GM19328 (cell line): ENCODE measurements around the gene GIMAP5.

Experiments
- ATAC-seq: cut with Tn5 transposase; IDR thresholded peaks from one replicate; pipeline ENCODE4 v1.9.1; 2021; ENCODE audit warnings: mild to moderate bottlenecking, moderate library complexity; ENCODE audit not compliant: unreplicated experiment

The GIMAP5 gene

DNA sequence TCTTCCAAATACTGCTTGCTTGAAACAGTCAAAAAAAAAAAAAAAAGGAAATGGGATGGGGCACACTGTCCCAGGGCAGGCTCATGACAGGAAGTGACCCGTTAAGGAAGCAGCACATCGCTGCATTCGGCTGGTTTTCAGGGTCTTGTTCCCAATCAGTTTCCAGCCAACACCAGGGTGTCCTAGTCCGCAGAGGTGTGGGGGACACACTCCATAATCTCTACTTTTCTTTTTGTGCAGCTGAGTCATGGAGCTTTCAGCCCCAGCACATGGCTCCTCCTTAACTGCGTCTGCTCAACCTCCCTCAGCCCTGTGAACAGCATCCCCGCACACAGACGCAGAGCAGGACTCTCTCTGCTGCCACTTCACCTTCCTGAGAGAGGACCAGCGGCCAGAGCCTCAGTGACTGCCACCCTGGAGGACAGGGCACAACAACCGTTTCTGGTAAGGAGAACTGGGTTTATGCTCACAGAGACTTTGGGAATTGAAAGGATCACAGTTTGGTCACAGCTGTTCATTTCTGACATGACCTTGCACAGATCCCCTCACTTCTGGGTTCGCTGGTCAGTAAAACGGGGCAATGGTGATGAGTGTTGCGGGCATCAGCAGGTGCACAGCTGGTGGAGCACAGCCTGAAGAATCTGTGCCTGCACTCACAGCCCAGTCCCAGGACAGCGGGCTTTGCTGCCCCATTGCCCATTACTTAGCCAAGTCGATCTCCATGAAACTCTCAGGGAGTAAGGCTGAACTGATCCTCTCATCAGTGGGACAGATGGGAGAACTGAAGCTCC lies at the start of gene GIMAP5:
TSS of gene GIMAP5 (plus strand) at position 154 of the 791 bp plus-strand sequence. CDS start 3,467 bp downstream, outside the sequence.
- peak; percentile 66 for ATAC-seq

DNA sequence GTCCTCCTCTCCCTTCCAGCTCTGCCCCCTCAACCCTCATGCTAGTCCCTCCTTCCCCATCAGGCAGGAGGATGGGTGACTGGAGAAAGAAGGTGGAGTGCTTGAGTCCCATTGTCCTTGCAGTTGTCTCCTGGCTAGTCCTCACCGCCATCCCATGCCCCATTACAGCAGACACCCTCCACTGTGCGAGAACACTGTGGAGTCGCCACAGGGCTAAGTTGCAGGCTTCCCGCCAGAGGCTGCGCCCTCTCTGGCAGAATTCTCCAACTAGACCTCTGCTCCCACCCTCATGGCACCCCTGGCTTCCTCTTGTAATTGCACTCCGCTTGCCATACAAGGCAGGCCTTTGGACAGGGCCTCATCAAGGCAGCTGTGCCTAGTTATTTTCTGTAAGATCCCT lies 48.6 kb upstream of the GIMAP5 start:
- no peak for ATAC-seq

DNA sequence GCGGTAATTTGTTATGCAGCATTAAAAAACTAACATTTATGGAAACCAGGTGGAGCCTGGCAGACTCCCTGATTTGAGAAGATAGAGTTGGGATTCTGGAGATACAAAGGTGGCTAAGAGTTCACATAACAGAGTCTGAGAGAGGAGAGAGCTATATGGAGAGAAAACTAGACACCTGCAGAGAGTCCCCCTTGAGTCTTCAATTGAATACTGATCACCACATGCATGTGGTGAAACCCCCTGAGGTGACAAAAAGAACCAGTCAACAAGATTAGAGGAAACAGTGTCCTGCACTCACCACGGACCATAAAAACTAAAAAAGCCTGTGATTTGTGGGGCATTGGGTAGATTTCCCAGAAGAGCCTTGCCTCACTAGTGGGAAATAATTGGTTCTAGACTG lies 41.6 kb upstream of the GIMAP5 start:
- no peak for ATAC-seq

DNA sequence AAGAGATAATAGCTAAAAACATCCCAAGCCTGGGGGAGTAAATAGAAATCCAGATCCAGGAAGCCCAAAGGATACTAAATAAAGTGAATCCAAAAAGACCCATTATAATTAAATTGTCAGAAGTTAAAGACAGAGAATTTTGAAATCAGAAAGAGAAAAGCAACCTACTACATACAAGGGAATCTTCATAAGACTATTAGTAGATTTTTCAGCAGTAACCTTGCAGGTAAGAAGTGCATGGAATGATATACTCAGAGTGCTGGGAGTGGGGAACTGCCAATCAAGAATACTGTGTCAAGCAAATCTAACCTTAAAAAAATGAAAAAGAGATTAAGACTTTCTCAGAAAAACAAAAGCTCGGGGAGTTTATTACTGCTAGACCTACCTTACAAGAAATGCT lies 34.0 kb upstream of the GIMAP5 start:
- ATAC-seq, result no peak

DNA sequence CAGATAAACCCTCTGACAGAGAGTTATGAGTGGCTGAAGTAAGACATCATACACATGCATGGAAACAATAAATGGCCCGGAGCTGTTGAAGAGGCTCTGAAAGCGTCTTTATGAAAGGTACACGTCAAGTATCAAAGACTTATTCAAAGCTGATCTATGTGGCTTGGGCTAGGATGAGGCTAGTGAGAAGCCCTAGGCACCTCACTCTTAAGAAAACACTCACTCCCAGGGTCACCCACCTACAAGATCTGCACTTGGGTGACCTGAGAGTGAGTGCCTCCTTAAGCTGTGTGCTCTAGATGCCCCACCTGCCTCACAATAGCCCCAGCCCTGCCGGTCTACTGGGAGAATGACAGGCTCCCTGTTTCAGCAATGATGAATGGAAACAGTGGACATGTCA lies 21.9 kb upstream of the GIMAP5 start:
- ATAC-seq, result no peak

DNA sequence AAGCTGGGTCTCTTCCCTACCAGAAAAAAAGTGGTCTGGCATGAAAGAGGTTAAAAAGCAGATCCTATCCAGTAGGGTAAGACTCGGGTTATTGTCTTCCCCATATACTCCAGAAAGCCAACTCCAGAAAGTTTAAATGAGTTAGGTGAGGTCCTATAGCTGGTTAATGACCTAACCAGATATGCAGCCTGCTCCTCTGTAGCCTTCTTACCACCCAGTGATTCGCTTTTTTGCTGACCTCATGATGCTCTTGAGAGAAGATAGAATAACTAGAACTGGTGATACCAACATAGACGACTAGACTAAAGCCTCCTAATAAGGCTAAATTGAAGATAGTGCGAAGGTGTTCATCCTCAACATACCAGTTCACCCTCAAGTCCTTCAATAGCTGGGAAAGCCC lies 21.5 kb upstream of the GIMAP5 start:
- no peak for ATAC-seq

DNA sequence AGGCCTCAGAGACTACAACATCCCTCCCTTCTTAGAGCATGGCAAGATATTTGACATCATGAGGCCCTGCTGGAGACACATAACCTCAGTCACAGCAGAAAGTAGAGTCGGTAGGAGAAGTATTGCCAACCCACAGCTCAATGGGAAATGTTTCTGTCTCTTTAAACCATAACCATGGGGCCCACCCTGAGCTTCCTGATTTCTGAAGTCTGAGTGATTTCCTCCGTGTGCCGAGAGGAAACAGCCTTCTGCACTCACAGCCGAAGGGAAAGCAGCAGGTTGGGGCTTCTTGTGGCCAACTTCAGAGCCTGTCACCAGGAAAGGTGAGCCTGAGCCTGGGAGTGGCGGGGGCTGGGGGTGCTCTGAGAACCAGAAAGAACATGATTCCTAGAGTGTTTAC lies 20.9 kb upstream of the GIMAP5 start, which contains the start of gene GIMAP1:
TSS of gene GIMAP1 (plus strand) at position 246 of the 400 bp plus-strand sequence. CDS start 2,435 bp downstream, outside the sequence.
- ATAC-seq, result no peak

DNA sequence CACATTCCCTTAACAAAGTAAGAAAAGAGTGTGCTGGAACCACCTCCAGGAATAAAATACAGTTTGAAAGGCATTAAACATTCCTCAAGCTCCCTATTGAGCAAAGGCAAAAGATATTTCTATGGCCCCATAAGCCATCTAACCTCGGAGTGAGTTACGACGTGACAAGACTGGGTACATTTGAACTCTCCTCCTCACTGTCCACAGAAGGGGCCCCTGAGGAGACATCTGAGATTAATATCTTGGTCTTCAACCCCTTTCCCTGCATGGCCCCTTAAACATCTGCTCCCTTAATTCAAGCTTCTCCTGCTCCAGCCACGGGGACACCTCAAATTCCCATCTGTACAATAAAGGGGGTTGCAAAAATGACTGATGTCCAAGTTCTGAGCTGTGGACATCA lies 20.3 kb upstream of the GIMAP5 start:
- ATAC-seq, result no peak

DNA sequence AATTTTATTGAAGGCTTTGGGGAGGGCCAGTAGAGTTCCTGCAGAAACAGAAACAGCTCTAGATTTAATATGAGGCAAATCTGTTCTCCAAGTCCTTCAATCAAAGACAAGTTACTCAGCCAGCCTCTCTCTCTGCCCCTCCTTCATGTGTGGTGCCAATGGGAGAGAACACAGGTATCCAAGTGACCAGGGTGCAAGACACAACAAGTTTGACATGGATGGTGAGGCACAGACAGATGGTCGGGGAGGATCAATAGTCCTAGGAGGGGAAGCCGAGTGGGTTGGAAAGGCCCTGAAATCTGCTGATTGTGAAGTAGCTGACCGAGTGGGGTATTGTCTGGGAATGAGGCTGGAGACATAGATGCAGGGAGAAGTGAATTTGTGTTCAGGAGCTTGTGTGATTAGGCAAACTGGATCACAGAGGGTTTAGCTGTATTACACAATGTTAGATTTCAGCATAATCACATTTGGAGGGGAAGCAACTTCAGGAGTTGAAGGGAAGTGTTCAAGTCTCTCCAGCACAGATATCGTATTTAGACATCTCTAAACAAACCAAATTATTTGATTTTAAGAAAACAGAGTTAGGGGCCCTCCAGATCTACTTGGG lies 19.3 kb upstream of the GIMAP5 start:
- no peak for ATAC-seq

DNA sequence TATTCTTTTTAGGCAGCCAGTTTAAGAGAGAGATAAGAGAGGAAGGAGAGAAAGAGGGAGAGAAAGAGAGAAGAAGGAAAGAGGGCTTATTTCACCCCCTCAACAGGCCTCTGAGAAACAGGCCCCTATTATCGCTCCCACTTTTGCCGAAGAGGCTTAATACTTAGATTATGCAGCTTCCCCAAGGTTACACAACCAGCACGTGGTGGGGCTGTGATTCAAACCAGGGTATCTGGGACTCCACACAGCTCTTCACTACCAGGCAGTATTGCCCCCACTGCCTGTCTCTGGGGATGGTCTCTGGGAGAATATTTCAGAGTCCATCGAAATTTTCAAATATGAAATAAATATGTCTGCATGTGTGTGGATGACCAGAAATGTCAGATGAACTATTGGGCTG lies 17.8 kb upstream of the GIMAP5 start:
- ATAC-seq, result no peak

DNA sequence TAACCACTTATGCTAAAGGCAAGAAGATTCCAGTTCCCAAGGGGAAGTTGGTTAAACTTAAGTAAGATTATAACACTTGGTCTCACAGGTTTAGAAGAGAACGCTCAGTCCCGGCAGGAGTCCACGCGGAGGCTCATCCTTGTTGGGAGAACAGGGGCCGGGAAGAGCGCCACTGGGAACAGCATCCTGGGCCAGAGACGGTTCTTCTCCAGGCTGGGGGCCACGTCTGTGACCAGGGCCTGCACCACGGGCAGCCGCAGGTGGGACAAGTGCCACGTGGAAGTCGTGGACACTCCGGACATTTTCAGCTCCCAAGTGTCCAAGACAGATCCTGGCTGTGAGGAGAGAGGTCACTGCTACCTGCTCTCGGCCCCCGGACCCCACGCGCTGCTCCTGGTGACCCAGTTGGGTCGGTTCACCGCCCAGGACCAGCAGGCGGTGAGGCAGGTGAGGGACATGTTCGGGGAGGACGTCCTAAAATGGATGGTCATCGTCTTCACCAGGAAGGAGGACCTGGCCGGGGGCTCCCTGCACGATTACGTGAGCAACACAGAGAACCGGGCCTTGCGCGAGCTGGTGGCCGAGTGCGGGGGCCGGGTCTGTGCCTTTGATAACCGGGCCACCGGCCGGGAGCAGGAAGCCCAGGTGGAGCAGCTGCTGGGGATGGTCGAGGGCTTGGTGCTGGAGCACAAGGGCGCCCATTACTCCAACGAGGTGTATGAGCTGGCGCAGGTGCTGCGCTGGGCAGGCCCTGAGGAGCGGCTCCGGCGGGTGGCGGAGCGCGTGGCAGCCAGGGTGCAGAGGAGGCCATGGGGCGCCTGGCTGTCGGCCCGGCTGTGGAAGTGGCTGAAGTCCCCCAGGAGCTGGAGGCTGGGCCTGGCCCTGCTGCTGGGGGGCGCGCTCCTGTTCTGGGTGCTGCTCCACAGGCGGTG lies 17.0 kb upstream of the GIMAP5 start:
- no peak for ATAC-seq

DNA sequence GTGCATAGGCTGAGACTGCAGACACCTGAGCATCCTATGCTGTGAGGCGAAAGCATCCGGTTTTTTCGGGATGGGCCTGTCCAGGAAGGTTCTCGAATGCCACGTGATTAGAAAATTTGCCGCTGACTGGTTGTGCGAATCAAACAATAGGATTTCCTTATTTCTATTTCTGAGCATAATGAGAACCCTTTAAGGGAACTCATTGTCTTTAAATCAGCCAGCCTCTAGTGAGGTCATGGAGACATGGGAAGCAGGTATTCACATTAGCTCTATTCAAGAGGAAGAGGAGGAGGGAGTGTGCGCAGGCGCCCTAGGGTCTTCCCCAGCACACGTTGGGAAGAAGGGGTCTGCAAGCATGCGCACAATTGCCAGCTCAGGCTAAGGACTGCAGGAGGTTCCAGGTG lies 15.2 kb upstream of the GIMAP5 start:
- ATAC-seq, result no peak

DNA sequence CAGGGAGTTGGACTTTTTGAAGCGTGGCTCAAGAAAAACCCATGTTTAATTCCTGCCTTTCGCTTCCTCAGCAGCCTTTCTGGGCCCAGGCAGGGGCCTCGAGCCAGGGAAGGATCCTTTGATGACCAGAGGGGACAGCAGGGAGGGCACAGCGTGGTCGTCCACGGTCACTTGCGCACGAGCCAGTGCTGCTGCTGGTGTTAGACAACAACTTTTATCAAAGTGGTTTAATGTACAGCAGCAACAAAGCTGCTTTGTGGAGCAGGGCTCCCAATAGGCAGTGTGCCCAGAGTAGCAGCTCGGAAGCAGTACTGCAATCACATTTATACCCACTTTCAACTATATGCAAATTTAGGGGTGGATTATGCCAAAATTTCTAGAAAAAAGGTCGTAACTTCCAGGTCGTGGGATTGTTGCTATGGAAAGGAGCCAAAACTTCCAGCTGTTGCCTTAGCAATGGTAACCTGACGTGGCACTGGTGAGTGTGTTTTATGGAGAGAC lies 14.7 kb upstream of the GIMAP5 start:
- no peak for ATAC-seq

DNA sequence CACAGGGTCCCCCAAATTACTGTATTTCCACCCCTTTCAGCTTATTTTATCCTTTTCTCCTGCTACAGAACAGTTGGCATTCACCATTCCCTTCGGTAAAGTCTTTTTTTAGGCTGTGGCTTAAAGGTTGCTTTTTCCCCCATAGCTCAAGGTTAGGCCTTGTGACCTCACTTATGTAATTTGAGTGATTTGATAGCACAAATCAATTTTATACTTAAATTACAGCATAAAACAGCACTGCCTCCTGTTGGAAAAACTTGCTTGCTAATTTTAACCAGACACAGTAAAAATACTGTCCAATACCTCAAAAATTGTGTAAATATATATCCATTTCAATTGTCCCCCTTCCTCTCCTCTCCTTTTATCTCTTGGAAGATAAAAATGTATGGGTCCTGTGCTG lies 13.8 kb upstream of the GIMAP5 start:
- no peak for ATAC-seq

DNA sequence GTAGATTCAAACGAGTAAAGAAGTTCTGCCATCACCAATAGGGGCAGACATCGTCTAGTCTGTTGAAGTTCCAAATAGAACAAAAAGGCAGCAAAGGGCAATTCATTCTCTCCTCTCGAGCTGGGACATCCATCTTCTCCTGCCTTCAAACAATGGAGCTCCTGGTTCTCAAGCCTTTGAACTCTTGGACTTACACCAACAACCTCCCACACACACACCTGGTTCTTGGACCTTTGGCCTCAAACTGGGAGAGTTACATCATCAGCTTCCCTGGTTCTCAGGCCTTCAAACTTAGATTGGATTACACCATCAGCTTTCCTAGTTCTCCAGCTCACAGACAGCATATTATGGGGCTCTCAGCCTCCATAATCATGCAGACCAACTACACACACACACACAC lies 9.8 kb upstream of the GIMAP5 start:
- no peak for ATAC-seq

DNA sequence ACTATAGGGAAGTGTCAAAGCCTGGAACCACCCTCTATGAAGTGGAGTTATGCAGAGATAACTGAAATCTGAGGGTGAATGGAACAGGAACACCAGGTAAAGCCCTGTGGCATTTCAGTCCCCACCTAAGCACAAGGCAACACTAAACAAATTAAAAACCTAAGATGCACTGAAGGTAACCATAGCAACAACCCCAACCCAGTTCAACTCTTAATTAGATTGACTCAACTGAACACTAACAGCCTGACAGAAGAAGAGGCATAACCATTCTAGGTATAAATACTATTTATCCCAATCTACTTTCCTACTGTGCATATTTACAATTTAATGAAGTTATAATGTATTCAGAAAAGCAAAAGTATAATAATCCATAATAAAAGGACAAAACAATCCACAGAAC lies 9.2 kb upstream of the GIMAP5 start:
- ATAC-seq, result no peak

DNA sequence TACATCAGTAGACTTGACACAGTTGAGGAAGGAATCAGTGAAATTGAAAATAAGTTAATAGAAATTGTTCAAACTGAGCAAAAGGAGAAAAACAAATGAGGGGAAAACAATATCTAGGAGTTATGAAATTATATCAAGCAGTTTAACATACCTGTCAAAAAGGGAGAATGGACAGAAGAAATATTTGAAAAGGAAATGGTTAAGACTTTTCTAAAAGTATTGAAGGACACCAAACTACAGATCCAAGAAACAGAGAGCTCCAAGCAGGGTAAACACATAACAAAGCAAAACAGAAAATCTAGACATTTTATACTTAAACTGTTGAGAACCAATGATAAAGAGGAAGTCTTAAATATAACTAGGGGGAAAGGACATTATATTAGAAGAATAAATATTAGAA lies 8.6 kb upstream of the GIMAP5 start:
- no peak for ATAC-seq

DNA sequence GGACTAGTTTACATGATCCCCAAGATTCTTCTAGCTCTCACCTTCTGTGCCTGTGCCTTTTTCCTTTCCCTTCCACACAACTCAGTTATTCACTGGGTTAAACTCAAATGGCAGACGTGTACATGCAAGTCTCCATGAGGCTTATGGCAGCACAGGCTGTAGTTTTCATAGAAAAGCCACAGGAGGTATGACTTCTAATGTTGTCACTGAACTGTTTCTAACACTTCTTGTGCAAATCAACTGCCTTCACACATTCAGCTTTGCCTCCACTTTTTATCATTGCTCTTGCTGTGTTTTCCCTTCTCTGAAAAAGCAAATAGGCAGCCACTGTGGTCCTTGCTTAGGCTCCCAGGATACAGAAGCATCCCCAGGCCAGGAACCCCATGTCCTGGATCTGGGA lies 5.3 kb upstream of the GIMAP5 start:
- ATAC-seq, result no peak

DNA sequence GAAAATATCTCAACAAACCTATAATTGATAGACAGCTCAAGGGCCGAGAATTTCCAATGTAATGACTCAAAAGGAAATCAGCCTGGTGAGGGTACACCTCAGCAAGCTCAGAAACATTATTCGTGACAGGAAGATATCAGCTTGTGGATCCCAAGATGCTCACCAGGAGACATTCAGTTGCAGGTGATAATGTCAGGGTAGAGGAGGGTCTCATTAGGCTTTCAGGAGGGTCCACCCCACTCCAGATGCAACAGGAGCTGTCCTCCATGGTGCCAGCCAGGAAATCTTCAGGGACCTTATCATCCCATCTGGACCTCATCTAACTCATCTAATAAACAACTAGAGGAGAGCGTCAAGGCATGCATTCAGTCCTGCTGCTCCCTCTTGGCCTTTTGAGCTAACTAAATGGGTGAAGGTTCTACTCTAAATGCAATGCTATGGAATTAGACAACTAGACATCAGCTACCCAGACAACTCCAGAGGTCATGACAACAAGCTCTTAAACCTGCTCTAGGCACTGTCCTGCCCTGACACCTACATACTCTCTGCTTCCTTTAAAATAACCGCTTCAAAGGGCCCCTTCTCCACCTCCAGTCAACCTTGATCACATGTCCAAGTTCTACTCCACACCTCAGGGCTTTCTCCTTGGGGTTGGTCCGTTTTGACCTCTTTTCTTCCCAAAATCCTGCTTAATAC lies 4.3 kb upstream of the GIMAP5 start:
- no peak for ATAC-seq

DNA sequence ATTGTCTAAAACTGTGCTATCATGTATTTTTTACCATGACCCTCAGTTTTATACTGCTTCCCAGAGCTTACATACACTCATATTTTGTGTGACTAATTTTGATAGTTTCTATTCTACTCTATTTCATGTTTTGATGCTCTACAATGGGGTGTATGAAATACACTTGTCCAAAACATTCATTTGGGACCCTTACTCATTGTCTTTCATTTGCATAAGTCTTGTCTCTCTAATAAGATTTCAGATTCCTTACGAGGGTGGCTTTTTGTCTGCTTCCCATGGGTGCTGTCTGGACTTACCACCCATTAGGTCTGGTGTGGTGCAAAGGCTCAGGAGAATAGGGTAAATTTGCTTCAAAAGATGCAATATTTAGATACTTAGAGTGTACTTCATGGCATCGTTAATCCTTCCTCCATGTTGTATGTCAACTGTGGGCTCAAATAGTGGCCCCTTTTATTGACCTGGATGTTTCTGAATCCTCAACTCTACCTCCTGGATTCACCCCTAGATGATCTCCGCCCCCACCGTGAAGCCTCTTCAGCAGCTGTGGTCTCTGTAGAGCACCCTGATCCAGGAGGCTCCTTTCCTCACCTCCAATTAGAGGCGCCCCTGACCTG lies 3.6 kb upstream of the GIMAP5 start:
- ATAC-seq, result no peak
